Activated T-cell treated with anti-CD3 and anti-CD28 coated beads, Interleukin-2, amount 50 U/mL, for 1 hour (primary cell): ENCODE results near the gene CAPN11.

ENCODE experiments used
- DNase-seq: peaks from one replicate; pipeline ENCODE4 v3.0.0-alpha.2; 2020

The CAPN11 gene

DNA sequence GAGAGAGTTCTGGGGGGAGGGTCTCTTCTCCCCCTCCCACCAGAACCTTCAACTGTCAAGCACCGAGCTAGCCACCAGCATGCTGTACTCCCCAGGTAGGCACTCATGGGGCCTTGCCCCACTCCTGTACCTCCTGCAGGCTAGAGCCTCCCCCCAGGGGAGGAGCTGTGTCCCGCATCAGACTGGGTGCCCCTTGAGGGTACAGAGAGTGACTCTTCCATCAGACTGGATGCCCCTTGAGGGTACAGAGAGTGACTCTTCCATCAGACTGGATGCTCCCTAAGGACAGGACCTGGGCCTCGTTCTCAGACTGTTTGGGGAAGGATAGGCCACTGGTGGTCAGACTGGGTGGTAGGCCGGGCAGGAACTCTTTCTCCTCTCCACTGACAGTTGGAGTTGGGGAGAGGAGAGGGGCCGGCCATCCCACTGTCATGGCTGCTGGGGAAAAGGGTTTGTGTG lies at the start of gene CAPN11:
CAPN11 (plus strand) TSS at position 51 of the 459 bp plus-strand sequence; CDS start at position 80, 29 bp downstream.
- no peak for DNase-seq

DNA sequence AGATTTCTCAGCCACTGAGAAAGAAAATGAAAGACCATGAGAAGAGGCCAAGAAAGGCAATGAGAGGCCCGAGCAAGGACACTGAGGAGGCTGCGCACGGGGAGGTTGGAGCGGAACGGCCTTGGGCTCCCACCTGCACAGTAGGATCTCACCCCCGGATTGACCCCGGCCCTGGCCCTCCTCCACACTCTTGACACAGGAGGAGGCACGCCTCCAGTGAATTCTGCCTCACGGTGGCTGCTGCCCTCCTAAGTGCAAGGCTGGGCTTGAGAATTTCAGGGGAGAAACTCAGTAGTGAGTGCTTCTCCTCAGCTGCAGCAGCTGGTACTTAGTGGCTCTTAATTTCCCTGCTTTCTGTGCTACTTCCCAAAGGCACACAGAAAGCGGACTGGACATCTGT lies 49.4 kb upstream of the CAPN11 start:
- no peak for DNase-seq

DNA sequence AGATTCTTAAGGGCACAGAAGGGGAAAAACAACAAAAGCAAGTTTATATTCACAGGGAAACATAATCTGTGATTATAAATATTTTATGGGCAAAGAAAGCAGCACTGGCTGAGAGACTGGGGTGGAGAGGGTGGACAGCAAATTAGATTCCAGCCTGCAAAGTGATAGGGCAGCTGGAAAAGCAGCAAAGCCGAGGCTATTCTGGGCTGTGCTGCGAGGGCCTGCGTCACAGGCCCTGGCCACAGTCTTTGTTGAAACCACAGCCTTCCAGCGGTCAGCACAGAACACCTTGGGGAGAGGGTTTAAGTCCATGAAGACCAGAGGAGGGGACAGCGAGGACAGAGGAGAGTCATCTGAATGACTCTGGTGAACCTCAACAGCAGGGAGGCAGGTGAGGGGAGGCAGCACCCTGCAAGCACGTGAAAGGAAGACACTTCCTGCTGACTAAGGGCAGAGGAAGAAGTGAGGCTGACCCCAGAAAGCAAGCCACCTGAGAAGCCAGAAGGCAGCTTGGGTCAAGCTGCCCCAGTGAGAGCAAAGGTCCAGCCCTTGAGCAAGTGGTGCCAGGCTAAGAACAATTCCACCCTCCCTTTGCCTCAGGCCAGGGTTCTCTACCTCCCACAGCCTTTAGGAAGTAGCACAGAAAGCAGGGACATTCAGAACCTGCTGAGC lies 48.5 kb upstream of the CAPN11 start:
- no peak for DNase-seq

DNA sequence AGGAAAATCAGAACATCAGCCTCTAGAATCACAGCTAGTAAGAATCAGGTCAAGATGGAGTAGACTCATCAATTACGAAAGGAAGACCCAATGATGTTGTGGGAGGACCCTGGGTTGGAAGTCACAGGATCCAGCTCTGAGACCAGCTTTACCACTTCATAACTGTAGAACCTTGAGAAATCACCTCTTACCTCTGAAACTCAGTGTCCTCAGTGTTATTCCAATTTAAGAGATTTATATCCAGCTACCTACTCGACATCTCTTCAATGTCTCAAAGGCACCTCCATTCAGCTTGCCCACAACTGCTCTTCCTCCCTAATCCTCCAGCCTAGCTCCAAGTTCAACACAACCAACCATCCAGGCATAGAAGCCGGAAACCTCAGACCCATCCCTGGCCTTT lies 47.7 kb upstream of the CAPN11 start:
- no peak for DNase-seq

DNA sequence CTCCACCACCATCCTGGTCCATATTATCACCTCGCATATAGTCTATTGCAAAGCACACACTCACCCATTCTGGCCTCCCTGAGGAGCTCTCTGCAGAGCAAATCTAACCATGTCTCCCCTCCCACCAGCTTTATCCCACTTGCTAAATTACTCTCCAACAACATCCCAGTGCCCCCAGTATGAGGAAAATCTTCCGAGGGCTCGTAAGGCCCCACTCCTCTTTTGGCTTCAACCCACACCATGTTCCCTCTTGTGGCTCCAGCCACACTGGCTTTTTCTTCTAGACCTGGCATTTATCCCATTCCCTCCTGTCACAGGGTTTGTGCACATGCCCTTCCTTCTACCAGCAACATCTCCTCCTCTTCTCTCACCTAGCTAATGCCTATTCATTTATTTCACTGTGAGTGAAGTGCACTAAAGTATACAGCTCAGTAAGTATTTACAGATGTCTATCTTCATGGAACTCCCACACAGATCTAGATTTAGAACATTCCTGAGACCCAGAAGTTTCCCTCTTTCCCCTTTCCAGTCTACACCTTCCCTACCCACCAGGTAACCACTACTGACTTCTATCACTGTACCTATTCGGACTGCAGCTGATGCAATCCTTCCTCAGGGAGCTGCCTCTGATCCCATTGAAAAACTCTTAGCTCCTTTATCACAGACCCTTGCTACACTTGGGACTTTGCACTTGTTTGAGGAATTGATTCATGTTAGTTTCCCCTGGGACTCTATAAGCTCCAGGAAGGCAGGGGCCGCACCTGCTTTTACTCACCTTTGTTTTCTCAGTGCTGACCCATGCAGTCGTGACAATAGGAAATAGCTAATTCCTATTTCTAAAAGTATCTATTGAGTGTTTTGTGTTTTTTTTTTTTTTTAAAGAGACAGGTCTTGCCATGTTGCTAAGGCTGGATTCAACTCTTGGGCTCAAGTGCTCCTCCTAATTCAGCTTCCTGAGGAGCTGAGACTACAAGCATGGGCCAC lies 46.9 kb upstream of the CAPN11 start:
- DNase-seq: no peak

DNA sequence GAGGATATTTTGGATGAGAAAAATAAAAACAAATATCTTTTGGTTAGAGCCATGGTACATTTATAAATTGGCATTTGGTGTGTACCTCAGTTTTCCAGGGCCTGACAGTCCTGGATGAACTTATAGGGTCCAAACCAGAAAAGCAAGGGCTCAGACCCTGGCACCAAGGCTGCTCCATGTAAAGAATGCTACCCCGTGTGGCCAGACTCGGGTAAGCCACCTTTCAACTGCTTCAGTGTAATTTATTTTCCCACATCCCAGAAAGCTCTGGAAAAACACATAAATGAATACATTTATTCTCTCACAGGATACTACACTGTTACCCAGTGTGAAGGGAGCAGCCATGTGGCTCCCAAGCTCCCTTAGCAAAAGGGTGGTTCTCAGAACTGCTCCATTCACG lies 45.2 kb upstream of the CAPN11 start:
- no peak for DNase-seq

DNA sequence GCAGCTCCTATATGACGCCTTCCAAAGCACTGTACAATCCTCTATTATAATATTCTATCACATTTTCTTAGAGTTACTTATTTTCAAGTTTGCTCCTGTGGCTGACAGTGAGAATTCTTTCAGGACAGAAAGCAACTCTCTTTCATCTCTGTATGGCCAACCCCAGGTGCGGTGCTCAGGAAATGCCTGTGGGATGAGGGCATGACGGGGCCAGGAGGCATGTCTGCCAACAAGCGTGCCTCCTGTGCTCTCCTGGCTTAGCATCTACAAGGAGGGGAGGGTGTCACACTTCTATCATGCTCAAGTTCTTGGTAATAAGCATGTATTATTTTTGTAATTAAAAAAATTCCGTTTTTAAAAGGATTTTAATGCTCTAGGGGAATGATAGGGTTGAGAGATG lies 42.8 kb upstream of the CAPN11 start:
- no peak for DNase-seq

DNA sequence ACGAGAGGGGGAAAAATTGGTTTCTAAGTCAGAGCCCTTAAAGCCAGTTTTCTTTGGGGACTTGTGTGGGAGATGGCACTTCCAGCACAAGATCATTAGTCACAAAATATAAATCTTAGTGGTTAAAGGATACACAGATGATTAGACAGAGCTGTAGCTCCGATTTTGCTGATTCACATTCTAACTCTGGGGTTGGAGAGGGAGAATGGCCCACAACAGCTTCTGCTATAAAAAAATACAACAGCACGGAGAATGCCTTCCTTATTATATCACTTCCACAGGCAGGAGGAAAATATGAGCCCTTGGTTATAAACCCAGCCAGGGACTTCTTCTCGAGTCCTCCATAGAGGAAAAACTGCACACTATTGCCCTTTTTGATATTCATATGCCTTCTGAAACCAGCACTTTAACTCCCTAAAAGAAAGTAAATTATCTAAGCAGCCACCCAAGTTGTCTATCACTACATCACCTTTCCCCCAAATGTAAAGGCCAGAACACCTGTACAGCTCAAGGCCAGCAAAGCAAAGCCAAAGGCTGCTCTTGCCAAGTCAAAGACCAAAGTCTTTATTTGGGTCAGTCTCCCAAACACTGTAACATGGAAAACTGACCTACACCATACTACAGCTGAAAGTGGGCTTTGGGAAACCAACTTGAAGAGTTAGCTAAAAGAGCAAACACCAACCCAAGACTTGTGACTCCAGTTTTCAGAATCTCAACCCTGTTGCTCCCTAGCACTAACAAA lies 41.8 kb upstream of the CAPN11 start:
- no peak for DNase-seq

DNA sequence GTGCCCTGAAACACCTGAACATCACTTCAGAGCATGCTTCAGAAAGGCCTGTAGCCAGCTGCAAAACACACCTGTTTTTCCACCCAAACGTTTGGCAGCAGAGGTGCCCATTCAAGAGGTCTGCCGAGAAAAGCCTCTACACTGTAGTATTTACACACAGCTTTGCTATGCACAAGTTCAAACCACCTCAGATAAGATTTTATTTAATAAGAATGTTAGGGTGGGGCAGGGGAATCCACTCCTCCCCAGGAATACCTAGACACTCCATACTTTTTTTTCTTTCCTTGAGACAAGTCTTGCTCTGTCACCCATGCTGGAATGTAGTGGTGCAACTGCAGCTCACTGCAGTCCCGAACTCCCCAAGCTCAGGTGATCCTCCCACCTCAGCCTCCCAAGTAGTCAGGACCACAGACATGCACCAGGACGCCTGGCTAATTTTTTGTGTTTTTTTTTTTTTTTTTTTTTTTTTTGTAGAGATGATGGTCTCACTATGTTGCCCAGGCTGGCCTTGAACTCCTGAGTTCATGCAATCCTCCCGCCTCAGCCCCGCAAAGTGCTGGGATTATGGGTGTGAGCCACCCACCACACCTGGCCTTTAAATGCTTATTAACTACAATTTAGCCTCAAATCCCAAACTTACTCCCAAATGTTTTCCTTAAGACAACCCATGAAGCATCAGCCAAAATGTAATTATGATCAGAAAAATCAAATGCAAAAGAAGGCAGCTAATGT lies 41.1 kb upstream of the CAPN11 start:
- DNase-seq: no peak

DNA sequence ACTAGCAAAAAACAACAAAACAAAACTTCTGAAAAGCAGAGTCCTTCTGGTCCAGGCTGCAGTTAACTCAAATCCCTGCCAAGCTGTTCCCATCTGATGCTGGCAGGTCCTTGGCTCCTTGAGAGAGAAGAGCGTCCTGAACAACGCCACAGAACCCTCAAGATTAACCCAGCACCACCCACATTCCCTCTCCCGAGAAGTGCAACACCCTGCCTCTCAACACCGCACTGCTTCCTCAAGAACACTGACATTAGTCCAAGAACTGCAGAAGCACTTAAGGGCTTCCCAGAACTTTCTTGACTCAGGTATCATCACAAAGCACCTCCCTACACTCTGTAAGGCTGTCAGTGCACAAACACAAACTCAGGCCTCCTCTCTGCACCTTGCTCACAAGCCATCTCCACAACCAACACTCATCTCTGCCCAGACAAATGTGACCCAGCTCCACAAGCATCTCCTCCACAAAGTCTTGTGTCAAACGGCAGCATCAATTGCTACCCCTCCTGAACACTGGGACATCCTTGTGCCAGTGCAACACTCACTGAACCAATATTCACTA lies 38.8 kb upstream of the CAPN11 start:
- no peak for DNase-seq

DNA sequence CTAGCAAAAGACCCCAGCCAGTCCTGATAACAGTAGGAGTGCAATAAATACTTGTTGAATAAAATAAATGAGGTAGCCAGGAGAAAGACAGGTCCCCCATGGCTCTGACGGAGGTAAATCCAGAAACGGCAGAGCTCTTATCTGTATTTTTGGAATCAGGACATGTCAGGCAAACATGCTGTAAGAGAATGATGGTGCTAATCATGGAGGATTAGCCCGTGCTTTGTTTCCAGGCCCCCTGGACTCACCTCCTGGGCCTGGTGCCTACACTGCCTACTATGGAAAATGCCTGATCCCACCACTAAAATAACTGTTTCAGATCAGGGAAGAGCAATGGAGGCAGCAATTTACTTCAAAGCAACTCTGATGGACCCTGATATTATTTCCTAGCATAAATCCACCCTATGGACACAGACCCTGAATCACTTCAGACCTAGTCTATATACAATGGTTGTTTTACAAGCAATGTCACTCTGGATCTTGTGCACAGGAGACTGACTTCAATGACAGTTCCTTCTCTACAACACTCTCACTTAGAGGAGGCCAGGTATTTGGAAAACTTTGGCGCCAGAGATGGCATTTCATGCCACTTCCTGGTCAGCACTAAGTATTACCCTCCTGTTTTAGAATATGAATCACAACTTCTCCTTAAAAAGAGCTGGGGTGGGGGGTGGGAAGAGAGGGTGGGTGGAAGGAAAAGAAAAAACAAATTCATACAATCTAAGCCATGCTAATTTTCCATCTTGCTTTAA lies 37.8 kb upstream of the CAPN11 start:
- no peak for DNase-seq

DNA sequence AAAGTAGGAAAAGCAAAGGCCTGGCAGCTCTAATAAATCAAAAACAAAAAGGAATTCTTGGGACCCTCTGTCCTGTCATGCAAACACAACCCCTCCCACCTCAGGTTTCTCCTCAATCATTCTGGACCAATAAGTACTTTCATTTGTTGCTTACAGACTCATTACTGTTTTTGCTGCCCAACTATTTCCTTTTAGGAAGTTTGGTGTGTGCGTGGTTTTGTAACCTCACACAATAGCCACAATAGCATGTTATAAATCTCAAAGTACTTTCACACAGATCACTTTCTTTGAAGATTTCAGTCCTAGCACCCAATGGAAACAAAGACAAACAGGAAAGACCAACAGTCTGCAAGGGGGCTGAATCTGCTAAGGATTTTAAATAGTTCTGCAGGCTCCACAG lies 35.8 kb upstream of the CAPN11 start:
- DNase-seq: no peak

DNA sequence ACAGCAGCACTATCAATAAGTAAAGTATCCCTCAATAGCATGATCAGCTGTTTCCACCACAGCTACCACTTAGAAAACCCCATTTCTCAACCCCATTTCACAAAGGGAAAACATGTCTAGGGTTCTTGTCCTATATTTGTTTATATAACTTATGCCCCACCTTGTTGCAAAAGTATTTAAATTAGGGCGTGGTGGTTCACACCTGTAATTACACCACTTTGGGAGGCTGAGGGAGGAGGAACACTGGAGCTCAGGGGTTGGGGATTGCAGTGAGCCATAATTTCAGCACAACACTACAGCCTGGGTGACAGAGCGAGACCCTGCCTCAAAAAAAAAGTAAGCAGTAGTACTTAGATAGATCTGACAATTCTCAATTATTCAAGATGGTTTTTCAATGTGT lies 35.1 kb upstream of the CAPN11 start:
- no peak for DNase-seq

DNA sequence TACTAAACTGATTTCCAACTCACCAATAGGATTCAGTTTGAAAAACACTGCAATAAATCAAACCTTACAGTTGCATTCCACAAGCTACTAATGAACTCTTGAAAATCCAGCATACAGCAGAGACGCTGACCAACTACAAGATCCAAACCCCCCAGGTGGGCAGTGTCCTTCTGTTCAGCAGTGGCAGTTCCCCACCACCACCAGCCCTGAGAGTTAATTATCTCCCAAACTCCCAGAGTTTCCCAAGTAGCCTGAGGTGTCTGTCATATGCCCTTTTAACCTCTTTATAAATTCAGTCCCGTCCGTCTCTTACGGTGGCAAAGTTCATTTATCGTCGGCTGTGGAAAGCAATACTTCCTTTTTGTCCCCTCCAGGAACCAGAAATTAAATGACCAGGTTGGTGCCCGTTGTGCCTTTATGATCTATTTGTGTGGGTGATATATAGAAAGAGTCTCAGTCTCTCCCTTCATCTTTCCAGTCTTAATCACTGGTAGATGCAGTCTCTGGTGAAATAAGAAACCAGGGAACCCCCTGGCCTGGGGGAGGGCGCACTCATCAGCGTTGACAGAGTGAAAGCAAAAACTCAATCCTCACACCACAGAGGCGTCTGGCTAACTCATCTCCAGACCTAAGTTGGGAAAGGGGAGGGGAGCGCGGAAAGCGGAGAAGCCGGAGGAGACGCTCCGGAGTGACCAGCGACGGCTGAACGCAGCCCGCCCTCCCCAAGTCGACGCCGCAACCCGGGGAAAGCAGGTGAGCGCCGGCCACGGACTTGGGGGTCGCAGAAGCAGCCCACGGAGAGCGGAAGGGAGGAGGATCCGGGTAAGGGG lies 32.1 kb upstream of the CAPN11 start:
- DNase-seq: peak; percentile 67

DNA sequence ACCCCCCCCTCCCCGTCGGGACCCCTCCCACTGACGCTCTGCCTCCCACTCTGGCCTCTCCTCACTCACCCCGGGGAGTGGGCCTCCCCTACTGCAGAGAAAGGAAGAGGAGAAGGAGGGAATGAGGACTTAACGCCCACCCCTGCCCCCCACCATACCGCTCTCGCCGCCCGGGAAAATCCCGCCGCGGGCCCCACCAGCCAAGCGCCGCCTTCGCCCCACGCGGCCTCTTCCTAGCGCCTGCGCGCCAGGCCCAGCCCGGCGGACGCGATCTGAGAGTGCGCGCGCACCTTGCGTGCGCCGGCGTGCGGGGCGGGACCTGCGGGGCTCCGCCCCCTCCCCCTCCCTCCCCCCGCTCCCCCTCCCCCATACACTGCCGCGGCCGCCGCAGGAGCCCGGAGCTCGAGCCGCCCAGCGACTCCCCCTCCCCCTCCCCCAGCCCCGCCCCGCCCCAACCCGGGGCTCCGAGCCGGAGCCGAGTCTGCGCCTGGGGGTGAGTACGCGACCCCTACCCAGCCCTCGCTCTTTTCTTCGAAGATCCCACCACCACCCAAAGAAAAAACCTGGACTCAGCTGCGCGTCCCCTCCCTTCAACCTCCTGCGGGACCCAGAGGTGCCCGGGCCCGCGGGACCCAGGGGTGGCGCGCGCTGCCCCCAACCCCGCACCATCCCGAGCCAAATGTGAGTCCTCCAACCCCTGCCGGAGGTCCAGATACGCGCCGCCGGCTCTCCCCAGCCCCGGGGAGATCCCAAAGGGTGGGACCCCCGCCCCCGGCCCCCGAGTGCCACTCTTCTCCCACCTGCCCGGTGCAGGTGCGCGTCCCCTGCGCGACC lies 31.2 kb upstream of the CAPN11 start, which contains the start of the genes MRPL14 and TMEM63B:
MRPL14 (minus strand) TSS at position 267 of the 834 bp plus-strand sequence. CDS start 10,841 bp downstream, outside the sequence.
TMEM63B (plus strand) TSS at position 369 of the 834 bp plus-strand sequence. CDS start 7,031 bp downstream, outside the sequence.
- peak; percentile 92 for DNase-seq

DNA sequence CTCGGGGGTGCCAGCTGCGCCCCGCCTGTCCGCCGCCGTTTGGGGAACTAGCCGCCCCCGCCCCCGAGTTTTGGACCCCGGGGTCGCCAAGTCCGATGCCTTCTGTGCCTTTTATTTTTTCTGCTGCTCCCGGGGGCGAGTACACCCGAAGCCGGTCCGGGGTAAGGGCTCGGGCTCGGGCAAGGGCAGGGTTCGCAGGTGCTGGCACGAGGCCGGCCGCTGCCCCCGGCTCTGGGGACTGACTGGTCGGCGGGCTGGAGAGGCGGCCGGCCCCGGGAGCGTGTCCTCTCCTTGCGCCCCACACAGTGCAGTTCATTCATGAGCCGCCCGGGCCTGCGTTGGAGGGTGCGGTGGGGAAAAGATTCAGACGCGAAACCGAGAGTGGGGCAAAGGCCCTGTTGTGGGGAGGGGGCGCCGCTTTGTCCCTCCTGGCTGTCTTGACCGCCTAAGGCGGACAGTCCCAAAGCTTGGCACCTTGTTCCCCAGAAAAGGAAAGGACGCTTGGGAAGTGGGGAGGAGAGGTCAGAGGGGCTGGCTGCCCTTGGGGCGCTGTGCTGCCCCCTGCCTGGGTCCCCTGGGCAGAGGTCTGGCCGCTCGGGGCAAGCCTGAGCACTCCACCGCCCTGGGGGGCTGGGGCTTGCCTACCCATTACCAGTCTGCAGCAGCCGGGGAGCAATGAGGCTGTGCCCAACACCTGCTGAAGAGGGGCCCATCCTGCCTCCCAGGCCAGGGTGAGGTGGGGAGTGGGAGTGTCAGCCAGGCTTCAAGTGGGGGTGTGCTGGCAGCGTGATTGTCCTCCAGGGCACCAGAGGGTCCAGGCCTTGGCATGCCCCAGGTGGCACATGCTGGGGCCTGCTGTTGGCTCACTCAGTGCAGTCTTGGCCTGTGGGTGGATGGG lies 30.4 kb upstream of the CAPN11 start:
- peak; percentile 29 for DNase-seq

DNA sequence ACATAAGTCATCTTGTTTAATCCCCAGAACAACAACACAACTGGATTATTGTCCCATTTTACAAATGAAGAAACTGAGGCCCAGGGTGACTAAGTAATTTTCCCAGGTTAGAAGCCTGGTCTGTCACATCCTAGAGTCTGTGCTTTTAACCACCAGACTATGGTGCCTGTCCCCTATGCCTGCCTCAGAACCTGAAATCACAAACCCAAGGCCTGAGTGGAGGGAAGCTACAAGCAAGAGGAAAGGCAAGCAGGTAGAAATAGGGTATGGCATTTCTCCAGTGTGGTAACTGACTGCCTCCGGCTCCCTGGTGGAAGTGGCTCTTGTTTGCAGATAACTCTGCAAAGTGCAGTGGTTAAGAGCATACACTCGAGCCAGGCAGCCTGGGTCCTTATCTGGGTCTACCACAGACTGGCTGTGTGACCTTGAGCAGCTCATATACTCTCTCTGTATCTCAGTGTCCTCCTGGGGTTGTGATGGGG lies 28.7 kb upstream of the CAPN11 start:
- no peak for DNase-seq

DNA sequence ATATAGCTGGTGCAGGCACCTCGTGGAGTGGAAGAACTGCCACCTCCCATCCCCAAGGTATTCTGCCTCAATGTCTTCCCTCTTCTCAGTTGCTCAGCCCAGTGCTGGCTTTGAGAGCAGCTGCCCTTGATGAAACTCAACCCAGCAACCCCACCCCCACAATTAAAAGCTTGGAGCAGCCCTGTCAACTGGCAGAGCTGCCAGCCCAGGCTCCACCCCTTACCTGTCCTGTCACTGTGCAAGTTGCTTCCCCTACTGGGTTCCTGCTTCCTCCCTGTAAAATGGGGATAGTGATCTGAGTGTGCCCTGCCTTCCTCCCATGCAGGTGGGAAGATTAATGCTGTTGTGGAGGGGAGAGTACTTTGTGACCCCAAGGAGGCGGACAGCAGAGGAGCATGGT lies 26.7 kb upstream of the CAPN11 start:
- DNase-seq: no peak
